GM23338 (cell line): ENCODE results near the gene TNS4. TPM values are rescaled to one million over a fixed set of nuclear protein-coding genes. Genes with fewer than 3 reads are reported as not detected.

ENCODE experiments used
- ATAC-seq: fragments of 200-7000 bp; cut with Tn5 transposase; 3 replicates; pipeline ENCODE4 v1.9.1; 2020
- DNase-seq: peaks from one replicate; pipeline ENCODE4 v3.0.0-alpha.2; 2015; ENCODE audit warnings: low spot score
- H2AFZ ChIP-seq: fragments of 200-600 bp; sonication (generic); 2 replicates; pipeline ENCODE4 v1.8.0; 2016; ENCODE audit warnings: antibody characterized with exemption, mild to moderate bottlenecking, moderate library complexity
- H3F3A ChIP-seq: fragments of 200-600 bp; sonication (generic); replicated peaks from 2 replicates; pipeline ENCODE4 v1.8.0; 2017; ENCODE audit warnings: antibody characterized with exemption, mixed run types, low read depth
- H3K27ac ChIP-seq: fragments of 200-600 bp; sonication (generic); 2 replicates; pipeline ENCODE4 v1.6.1; 2016; ENCODE audit warnings: low read depth
- H3K27me3 ChIP-seq: fragments of 200-600 bp; sonication (generic); 2 replicates; pipeline ENCODE4 v1.8.0; 2016; ENCODE audit warnings: mild to moderate bottlenecking, mixed run types, moderate library complexity; ENCODE audit not compliant: insufficient read depth
- H3K36me3 ChIP-seq: fragments of 200-600 bp; sonication (generic); 2 replicates; pipeline ENCODE4 v1.8.0; 2016; ENCODE audit warnings: mild to moderate bottlenecking; ENCODE audit not compliant: insufficient read depth
- H3K4me1 ChIP-seq: fragments of 200-600 bp; sonication (generic); 2 replicates; pipeline ENCODE4 v1.8.0; 2016; ENCODE audit warnings: mild to moderate bottlenecking, moderate library complexity; ENCODE audit not compliant: insufficient read depth
- H3K4me2 ChIP-seq: fragments of 200-600 bp; sonication (generic); 2 replicates; pipeline ENCODE4 v1.7.1; 2017; ENCODE audit warnings: mixed run types
- H3K4me3 ChIP-seq: fragments of 200-600 bp; sonication (generic); 2 replicates; pipeline ENCODE4 v1.6.1; 2016; ENCODE audit warnings: mixed run types
- H3K79me2 ChIP-seq: fragments of 200-600 bp; sonication (generic); replicated peaks from 2 replicates; pipeline ENCODE4 v1.8.0; 2017; ENCODE audit warnings: mild to moderate bottlenecking; ENCODE audit not compliant: insufficient read depth
- H3K9me2 ChIP-seq: fragments of 200-600 bp; sonication (generic); 2 replicates; pipeline ENCODE4 v1.8.0; 2017; ENCODE audit not compliant: insufficient read depth
- H4K20me1 ChIP-seq: fragments of 200-600 bp; sonication (generic); replicated peaks from 2 replicates; pipeline ENCODE4 v1.8.0; 2017; ENCODE audit warnings: mild to moderate bottlenecking; ENCODE audit not compliant: insufficient read depth
- H3K27ac Mint-ChIP-seq: 2 replicates; pipeline ENCODE4 v1.8.0; 2020; ENCODE audit warnings: inconsistent platforms, mild to moderate bottlenecking, moderate library complexity, mixed read lengths
- H3K27me3 Mint-ChIP-seq: 3 replicates; pipeline ENCODE4 v1.8.0; 2022; ENCODE audit warnings: low read depth, mild to moderate bottlenecking, moderate library complexity, mixed read lengths, inconsistent platforms; ENCODE audit not compliant: insufficient read depth, poor library complexity
- H3K36me3 Mint-ChIP-seq: 3 replicates; pipeline ENCODE4 v1.8.0; 2021; ENCODE audit warnings: low read depth, mild to moderate bottlenecking, inconsistent platforms, moderate library complexity, mixed read lengths
- H3K4me1 Mint-ChIP-seq: 3 replicates; pipeline ENCODE4 v1.8.0; 2020; ENCODE audit warnings: mild to moderate bottlenecking, inconsistent platforms, mixed read lengths
- H3K4me3 Mint-ChIP-seq: 3 replicates; pipeline ENCODE4 v1.8.0; 2021; ENCODE audit warnings: moderate library complexity, mild to moderate bottlenecking, inconsistent platforms, mixed read lengths
- H3K9me3 Mint-ChIP-seq: 3 replicates; pipeline ENCODE4 v1.8.0; 2020; ENCODE audit warnings: moderate library complexity, mild to moderate bottlenecking, inconsistent platforms, mixed read lengths
- CREB1 ChIP-seq: fragments of 250-450 bp; sonication (Bioruptor Pico); IDR thresholded peaks from 2 replicates; pipeline ENCODE4 v1.5.0; 2020; ENCODE audit warnings: low read depth, mild to moderate bottlenecking, moderate library complexity
- ETS1 ChIP-seq: IDR thresholded peaks from 2 replicates; pipeline ENCODE4 v1.6.1; 2016; ENCODE audit warnings: antibody characterized with exemption
- EZH2 ChIP-seq: fragments of 200-600 bp; sonication (generic); IDR thresholded peaks from one replicate; pipeline ENCODE4 v1.8.0; 2017; ENCODE audit warnings: antibody characterized with exemption, mild to moderate bottlenecking, low read depth; ENCODE audit not compliant: unreplicated experiment
- EZH2phosphoT487 ChIP-seq: fragments of 200-600 bp; sonication (generic); IDR thresholded peaks from one replicate; pipeline ENCODE4 v1.8.1; 2018; ENCODE audit warnings: antibody characterized with exemption; ENCODE audit not compliant: unreplicated experiment
- JUNB ChIP-seq: IDR thresholded peaks from one replicate; pipeline ENCODE4 v1.6.1; 2016; ENCODE audit warnings: antibody characterized with exemption; ENCODE audit not compliant: unreplicated experiment
- NANOG ChIP-seq: IDR thresholded peaks from 2 replicates; pipeline ENCODE4 v1.6.1; 2016; ENCODE audit warnings: antibody characterized with exemption, borderline replicate concordance
- POLR2AphosphoS5 ChIP-seq: IDR thresholded peaks from 2 replicates; pipeline ENCODE4 v1.6.1; 2016; ENCODE audit warnings: antibody characterized with exemption, low read depth
- REST ChIP-seq: IDR thresholded peaks from one replicate; pipeline ENCODE4 v1.6.1; 2018; ENCODE audit warnings: antibody characterized with exemption; ENCODE audit not compliant: unreplicated experiment
- STAT1 ChIP-seq: IDR thresholded peaks from one replicate; pipeline ENCODE4 v1.6.1; 2016; ENCODE audit warnings: antibody characterized with exemption; ENCODE audit not compliant: unreplicated experiment
- ZNF114 ChIP-seq: fragments of 250-450 bp; sonication (Bioruptor Pico); IDR thresholded peaks from 2 replicates; pipeline ENCODE4 v1.5.0; 2020; ENCODE audit warnings: mild to moderate bottlenecking, moderate library complexity
- ZNF331 ChIP-seq: fragments of 250-450 bp; sonication (Bioruptor Pico); IDR thresholded peaks from 2 replicates; pipeline ENCODE4 v1.5.0; 2020; ENCODE audit warnings: low read depth, mild to moderate bottlenecking, moderate library complexity
- ZNF462 ChIP-seq: fragments of 250-450 bp; sonication (Bioruptor Pico); IDR thresholded peaks from 2 replicates; pipeline ENCODE4 v1.5.0; 2020; ENCODE audit warnings: mild to moderate bottlenecking, moderate library complexity
- polyA plus RNA-seq: library from polyadenylated mRNA; unstranded; fragments of >200 nt; fragmentation: Nextera tagmentation; extraction: Ambion mirVana; gene quantifications from 2 replicates; pipeline ENCODE4 v1.2.1, GENCODE V29; 2016
- total RNA-seq: library from RNA; depleted of rRNA; stranded (reverse); fragments of >200 nt; shearing (Covaris generic); gene quantifications from 2 replicates; pipeline ENCODE4 v1.2.3, GENCODE V29; 2014
- TF ChIP-seq, protein P1 (sequence below), 2 experiments: fragments of 200-600 bp in 1 of 2; sonication (generic) in 1 of 2; conservative IDR thresholded peaks; 2 replicates each; pipeline versions ENCODE4 v1.5.1 to v1.6.1; 2016 to 2017; ENCODE audit warnings: antibody characterized with exemption in 2 of 2, low read depth in 2 of 2, mild to moderate bottlenecking in 2 of 2, moderate library complexity in 1 of 2

The TNS4 gene
- total and polyA plus RNA-seq, 2 experiments from 2014 or later, result 0.31 to 4.9 TPM

- Mint-ChIP-seq H3K4me1 (peaks cover 28% of the 10 kb centered on the region), H3K4me3 (no peak overlapping the region), H3K9me3 (peaks cover 3% of the 10 kb centered on the region; the same call in 2 of the 3 replicates), H3K36me3 (no peaks in the 10 kb centered on the region; the same call in 2 of the 3 replicates), H3K27me3 (peaks cover 15% of the 10 kb centered on the region), H3K27ac (no peak overlapping the region)
- no peak overlapping the region for H3K4me2 ChIP-seq
- no peaks in the 10 kb centered on the region for H4K20me1 ChIP-seq
- H3K79me2 ChIP-seq, result no peaks in the 10 kb centered on the region
- ATAC-seq, result no peak
- no peak overlapping the region for H3K27ac ChIP-seq
- TF ChIP-seq REST (no peak), ZNF114 (CRISPR knock-in tag) (no peak), EZH2 (no peak), NANOG (no peak), CREB1 (CRISPR knock-in tag) (no peak), ZNF462 (CRISPR knock-in tag) (no peak), STAT1 (no peak), POLR2AphosphoS5 (no peak), JUNB (no peak), EZH2phosphoT487 (no peak), ETS1 (no peak), ZNF331 (CRISPR knock-in tag) (no peak)
- TF ChIP-seq, protein P1, sequence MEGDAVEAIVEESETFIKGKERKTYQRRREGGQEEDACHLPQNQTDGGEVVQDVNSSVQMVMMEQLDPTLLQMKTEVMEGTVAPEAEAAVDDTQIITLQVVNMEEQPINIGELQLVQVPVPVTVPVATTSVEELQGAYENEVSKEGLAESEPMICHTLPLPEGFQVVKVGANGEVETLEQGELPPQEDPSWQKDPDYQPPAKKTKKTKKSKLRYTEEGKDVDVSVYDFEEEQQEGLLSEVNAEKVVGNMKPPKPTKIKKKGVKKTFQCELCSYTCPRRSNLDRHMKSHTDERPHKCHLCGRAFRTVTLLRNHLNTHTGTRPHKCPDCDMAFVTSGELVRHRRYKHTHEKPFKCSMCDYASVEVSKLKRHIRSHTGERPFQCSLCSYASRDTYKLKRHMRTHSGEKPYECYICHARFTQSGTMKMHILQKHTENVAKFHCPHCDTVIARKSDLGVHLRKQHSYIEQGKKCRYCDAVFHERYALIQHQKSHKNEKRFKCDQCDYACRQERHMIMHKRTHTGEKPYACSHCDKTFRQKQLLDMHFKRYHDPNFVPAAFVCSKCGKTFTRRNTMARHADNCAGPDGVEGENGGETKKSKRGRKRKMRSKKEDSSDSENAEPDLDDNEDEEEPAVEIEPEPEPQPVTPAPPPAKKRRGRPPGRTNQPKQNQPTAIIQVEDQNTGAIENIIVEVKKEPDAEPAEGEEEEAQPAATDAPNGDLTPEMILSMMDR (conservative IDR thresholded peaks at IDR 0.05; ENCODE audit: low read depth in 2 of 2), result no peak
- peaks cover 18% of the 10 kb centered on the region for H3K4me1 ChIP-seq
- no peak overlapping the region for H3K4me3 ChIP-seq
- no peak overlapping the region for H2AFZ ChIP-seq
- no peaks in the 10 kb centered on the region for H3K27me3 ChIP-seq
- no peak for DNase-seq
- H3F3A ChIP-seq, result peaks cover 10% of the 10 kb centered on the region
- no peaks in the 10 kb centered on the region for H3K36me3 ChIP-seq
- H3K9me2 ChIP-seq, result no peaks in the 10 kb centered on the region
These were observed 1.7 kb upstream of the TNS4 start for GRCh38 chr17:40503154-40503553.
